ENCODE results near the gene BCL7B. TPM values are rescaled to one million over a fixed set of nuclear protein-coding genes. Genes with fewer than 3 reads are reported as not detected.
"Not testable (repeated sequence)": the region's sequence is repeated elsewhere in the genome, so short reads cannot be mapped to it uniquely, and the experiment has no call there.

Gene BCL7B
- total RNA-seq, 1 experiment from 2014 or later = 67.7 TPM

- DNase-seq (ENCODE audit: low read depth) = no peak
Observed at GRCh38 chr7:73496626-73497025, 60.9 kb downstream of the BCL7B start.

GRCh38 chr7:73495507-73495906 lies 62.0 kb downstream of the BCL7B start:
- not testable (repeated sequence) for DNase-seq (ENCODE audit: low read depth)

- DNase-seq (ENCODE audit: low read depth) = no peak
Observed at GRCh38 chr7:73489976-73490375, 67.5 kb downstream of the BCL7B start.

- DNase-seq (ENCODE audit: low read depth) = peak; percentile 47
Observed at GRCh38 chr7:73487486-73487885, 70.0 kb downstream of the BCL7B start.

Other genes with a start within 250 kb of the BCL7B start
- 50.5 and 53.9 TPM in 2 replicates for gene NSUN5, start 248.9 kb downstream of the BCL7B start, total RNA-seq (2014; rRNA removed)
- not detected in 2 replicates for gene TRIM50, start 229.6 kb downstream of the BCL7B start, total RNA-seq (2014; rRNA removed)
- gene FKBP6, start 229.5 kb downstream of the BCL7B start, total RNA-seq (2014; rRNA removed) = not detected in 2 replicates
- gene FZD9, start 123.9 kb downstream of the BCL7B start, total RNA-seq (2014; rRNA removed) = 0.64 and 1.1 TPM in 2 replicates
- 97.0 and 110 TPM in 2 replicates for gene BAZ1B, start 35.4 kb downstream of the BCL7B start, total RNA-seq (2014; rRNA removed)
- 147 and 171 TPM in 2 replicates for gene TBL2, start 20.9 kb upstream of the BCL7B start, total RNA-seq (2014; rRNA removed)
- 0.13 and 0.63 TPM in 2 replicates for gene MLXIPL, start 66.8 kb upstream of the BCL7B start, total RNA-seq (2014; rRNA removed)
- 6.1 and 6.9 TPM in 2 replicates for gene VPS37D, start 110.1 kb upstream of the BCL7B start, total RNA-seq (2014; rRNA removed)
- 3.9 and 5.5 TPM in 2 replicates for gene DNAJC30, start 125.8 kb upstream of the BCL7B start, total RNA-seq (2014; rRNA removed)
- gene BUD23, start 125.9 kb upstream of the BCL7B start, total RNA-seq (2014; rRNA removed) = 69.3 and 82.6 TPM in 2 replicates
- 80.0 and 100 TPM in 2 replicates for gene STX1A, start 162.0 kb upstream of the BCL7B start, total RNA-seq (2014; rRNA removed)
- gene ABHD11, start 181.1 kb upstream of the BCL7B start, total RNA-seq (2014; rRNA removed) = 34.5 and 40.1 TPM in 2 replicates
- gene CLDN3, start 212.6 kb upstream of the BCL7B start, total RNA-seq (2014; rRNA removed) = not detected in 2 replicates